ENCODE results near the gene PTGIS. TPM values are rescaled to one million over a fixed set of nuclear protein-coding genes. Genes with fewer than 3 reads are reported as not detected.
A peak's percentile ranks its signal among the peaks of the same experiment; 100 is the strongest.

PTGIS gene
- total RNA-seq, 6 experiments from 2014 or later, result 9.0 to 30.5 (median 13.7) TPM

- intact Hi-C loops (cut with DNase I), result no loop called here
- 73% methylated on average over 3 of the region's 8 CpGs for WGBS (ENCODE audit: insufficient coverage, low coverage, low lambda C conversion rate, missing lambda C conversion rate)
- no peak overlapping the region for H3K27ac ChIP-seq
- DNase-seq, result no peak
- peak in 1 of 4 donors; percentile 18 for ATAC-seq
- H3K27me3 ChIP-seq, result no peaks in the 10 kb centered on the region
- no peaks in the 10 kb centered on the region for H3K4me1 ChIP-seq
- TF ChIP-seq, protein P1, sequence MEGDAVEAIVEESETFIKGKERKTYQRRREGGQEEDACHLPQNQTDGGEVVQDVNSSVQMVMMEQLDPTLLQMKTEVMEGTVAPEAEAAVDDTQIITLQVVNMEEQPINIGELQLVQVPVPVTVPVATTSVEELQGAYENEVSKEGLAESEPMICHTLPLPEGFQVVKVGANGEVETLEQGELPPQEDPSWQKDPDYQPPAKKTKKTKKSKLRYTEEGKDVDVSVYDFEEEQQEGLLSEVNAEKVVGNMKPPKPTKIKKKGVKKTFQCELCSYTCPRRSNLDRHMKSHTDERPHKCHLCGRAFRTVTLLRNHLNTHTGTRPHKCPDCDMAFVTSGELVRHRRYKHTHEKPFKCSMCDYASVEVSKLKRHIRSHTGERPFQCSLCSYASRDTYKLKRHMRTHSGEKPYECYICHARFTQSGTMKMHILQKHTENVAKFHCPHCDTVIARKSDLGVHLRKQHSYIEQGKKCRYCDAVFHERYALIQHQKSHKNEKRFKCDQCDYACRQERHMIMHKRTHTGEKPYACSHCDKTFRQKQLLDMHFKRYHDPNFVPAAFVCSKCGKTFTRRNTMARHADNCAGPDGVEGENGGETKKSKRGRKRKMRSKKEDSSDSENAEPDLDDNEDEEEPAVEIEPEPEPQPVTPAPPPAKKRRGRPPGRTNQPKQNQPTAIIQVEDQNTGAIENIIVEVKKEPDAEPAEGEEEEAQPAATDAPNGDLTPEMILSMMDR (IDR thresholded peaks at IDR 0.05), result no peak
- TF ChIP-seq POLR2A (IDR thresholded peaks at IDR 0.05), result no peak
- H3K4me3 ChIP-seq, result no peak overlapping the region
- H3K9me3 ChIP-seq, result no peaks in the 10 kb centered on the region
- H3K36me3 ChIP-seq, result no peaks in the 10 kb centered on the region
Observed at GRCh38 chr20:49523767-49524360, 44.1 kb downstream of the PTGIS start.

DNA sequence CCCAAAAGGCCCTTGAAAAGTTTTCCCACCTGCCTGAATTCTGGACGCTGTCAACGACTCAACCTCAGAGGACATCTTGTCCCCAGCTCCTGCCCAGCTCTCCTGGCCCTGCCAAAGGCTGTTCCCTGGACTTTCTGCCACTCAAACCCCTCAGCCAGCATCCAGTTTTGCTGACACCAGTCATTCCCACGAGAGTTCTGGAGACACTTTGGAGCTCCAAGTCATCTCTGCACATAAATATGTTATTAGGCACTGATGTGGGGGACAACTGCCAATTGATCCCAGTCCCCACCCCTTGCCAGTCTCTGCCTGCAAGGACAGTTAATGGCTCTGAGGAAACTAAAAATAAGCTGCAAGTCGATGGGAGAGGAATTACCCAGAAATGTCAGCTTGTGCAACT lies 46.6 kb downstream of the PTGIS start:
- Histone ChIP-seq H3K27me3 (no peaks in the 10 kb centered on the region), H3K36me3 (no peaks in the 10 kb centered on the region), H3K4me1 (no peaks in the 10 kb centered on the region), H3K27ac (no peak overlapping the region), H3K9me3 (no peaks in the 10 kb centered on the region), H3K4me3 (no peak overlapping the region)
- 49% methylated on average over 2 of the region's 4 CpGs for WGBS (ENCODE audit: insufficient coverage, low coverage, low lambda C conversion rate, missing lambda C conversion rate)
- TF ChIP-seq, protein P1 (IDR thresholded peaks at IDR 0.05), result no peak
- TF ChIP-seq POLR2A (IDR thresholded peaks at IDR 0.05), result no peak
- DNase-seq, result no peak
- intact Hi-C loops (cut with DNase I), result no loop called here
- ATAC-seq, result no peak

GRCh38 chr20:49519777-49520359 lies 48.1 kb downstream of the PTGIS start:
- H3K27me3 ChIP-seq, result no peaks in the 10 kb centered on the region
- whole genome bisulfite sequencing (ENCODE audit: insufficient coverage, low coverage, low lambda C conversion rate, missing lambda C conversion rate), result 88% methylated on average over 5 of the region's 5 CpGs
- H3K27ac ChIP-seq, result no peak overlapping the region
- DNase-seq (no peak), ATAC-seq (no peak)
- H3K4me3 ChIP-seq, result no peak overlapping the region
- intact Hi-C loops (cut with DNase I), result no loop called here
- H3K4me1 ChIP-seq, result no peaks in the 10 kb centered on the region
- H3K36me3 ChIP-seq, result no peaks in the 10 kb centered on the region
- H3K9me3 ChIP-seq, result no peaks in the 10 kb centered on the region
- no peak for TF ChIP-seq POLR2A (IDR thresholded peaks at IDR 0.05)
- TF ChIP-seq, protein P1 (IDR thresholded peaks at IDR 0.05), result no peak

- TF ChIP-seq, protein P1 (IDR thresholded peaks at IDR 0.05), result no peak
- TF ChIP-seq POLR2A (IDR thresholded peaks at IDR 0.05), result no peak
- intact Hi-C loops (cut with DNase I), result no loop called here
- H3K4me3 ChIP-seq, result no peak overlapping the region
- H3K36me3 ChIP-seq, result no peaks in the 10 kb centered on the region
- WGBS (ENCODE audit: insufficient coverage, low coverage, low lambda C conversion rate, missing lambda C conversion rate), result 53% methylated on average over 4 of the region's 4 CpGs
- ATAC-seq (no peak), DNase-seq (no peak)
- H3K27me3 ChIP-seq, result no peaks in the 10 kb centered on the region
- no peak overlapping the region for H3K27ac ChIP-seq
- no peaks in the 10 kb centered on the region for H3K9me3 ChIP-seq
- no peaks in the 10 kb centered on the region for H3K4me1 ChIP-seq
Observed at GRCh38 chr20:49519212-49519712, 48.7 kb downstream of the PTGIS start.

All from right lobe of liver (tissue), 6 donors.